GM19238 (cell line): Measurements from ENCODE around the gene SETD6.

Experiments used
- DNase-seq: peaks from one replicate; pipeline ENCODE4 v3.0.0; 2011; ENCODE audit warnings: low spot score; ENCODE audit not compliant: insufficient read length

Gene SETD6

DNA sequence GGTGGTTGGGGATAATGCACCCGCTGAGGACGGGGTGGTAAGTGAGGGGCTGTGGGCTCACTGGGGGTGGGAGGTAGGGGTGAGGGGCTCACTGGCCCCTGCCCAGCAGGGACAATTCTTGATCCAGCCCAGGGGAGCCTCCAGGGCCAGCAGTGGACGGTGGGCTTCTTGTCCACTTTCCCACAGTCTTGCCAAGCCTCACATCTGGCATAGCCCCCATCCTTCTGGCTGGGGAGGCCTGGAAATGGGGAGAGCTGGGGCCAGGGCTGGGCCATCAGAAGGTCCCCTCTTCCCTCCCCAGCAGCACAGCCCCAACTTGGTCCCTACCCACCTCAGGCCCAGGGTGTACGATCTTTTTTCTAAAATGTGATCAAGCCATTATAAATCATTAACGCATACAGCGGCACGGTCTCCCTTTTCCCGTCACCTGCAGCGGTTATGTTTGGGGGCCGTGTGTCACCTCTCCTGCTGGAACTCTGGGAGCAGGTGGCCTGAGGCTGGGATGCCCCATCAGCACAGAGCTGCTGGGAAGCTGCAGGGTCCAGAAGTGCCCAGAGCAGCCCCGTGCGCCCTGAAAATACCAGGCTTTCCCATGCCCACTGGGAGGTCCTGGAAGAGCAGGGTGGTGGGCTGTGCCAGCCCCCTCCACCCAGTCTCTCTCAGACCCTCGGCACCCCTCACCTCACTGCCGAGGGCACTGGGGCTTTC is 7.2 kb upstream of the SETD6 start:
- DNase-seq, result no peak

DNA sequence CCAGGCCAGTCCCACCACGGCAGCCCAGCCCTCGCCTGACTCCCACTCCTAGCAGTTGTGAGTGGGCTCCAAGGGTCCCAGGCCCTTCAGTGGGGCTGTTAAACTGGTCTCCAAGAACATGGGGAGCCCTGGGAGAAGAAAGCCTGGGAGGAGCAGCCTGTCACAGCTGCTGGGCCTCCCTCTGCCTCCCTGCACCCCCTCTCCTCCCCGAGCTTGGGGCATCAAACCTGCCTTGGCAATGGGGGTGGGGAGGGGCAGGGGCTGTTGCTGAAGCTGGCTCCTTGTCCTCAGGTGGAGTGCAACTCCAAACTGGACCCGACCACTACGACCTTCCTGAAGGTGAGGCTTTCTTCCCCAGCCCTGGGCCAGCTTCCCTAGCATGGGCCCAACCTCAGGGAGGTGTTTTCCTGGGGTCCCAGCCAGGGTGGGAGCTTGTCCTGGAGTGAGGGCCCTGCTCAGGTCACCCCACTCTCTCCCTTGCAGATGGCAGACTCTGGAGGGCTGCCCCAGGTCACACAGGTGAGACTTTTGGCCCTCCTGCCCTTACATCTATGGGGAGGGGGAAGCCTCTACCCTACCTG is 6.6 kb upstream of the SETD6 start:
- DNase-seq, result no peak

DNA sequence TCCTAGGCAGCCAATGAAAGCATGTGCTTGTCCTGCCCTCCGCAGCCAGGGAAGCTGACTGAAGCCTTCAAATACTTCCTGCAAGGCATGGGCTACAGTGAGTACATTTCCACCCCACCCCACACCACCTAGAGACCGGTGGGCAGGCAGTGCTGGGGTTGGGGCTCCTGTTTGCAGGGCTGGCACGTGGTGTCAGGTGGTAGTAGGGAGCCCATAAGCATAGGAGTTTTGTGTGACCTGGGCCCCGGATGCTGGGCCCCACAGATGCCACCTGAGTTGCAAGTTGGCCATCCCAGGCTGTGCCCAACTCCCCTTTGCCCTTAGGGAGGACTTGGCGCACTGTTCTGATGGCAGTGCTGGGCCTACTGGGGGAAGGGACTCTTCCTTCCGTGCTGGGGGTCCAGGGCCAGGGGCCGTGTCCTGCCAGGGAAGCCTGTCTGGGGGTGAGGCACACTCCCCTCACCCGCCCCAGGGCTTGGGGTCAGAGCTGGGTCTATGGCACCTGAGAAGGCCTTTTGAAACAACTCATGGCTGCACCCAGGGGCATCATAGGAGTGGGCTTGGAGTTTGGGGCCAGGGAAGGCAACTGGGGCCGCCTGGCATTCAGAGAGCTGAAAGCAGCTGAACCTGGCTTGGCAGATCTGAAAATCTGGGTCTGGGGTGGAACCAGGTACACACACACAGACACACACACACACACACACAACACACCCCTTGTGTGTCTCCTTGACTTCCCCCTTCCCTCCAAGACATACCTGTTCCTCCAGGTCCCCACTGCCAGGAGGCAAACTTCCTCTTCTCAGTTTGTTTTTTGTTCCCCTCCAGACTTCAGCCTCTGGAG is 5.8 kb upstream of the SETD6 start:
- no peak for DNase-seq

DNA sequence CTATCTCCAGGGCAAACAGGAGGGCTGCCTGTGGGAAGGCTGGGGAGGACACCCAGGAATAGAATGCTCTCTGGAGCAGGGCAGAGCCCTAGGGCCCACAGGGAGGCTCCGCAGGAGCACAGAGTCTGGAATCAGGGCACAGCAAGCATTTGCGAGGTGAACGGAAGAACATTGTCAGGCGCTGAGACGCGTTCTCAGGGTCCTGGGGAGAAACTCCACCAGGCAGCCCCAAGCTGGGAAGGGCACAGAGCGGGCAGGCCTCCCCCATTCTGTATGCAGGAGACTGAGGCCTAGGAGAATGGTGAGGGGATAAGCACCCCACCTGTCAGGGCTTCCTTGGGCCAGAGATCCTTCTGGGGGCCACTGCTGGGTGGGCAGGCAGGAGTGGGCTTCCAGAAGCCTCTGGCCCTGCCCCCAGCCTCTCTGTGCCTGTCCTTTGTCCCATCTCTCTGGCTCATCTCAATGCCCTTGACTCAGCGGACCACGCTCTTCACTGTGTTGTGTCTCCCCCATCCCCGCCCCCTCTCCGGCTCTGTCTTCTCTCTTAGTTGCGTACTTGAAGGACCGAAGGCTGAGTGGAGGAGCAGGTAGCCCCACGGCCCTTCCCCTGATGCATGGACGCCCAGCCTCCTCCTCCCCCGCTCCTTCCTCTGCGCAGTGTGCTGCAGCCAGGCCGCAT is 5.1 kb upstream of the SETD6 start:
- DNase-seq, result no peak

DNA sequence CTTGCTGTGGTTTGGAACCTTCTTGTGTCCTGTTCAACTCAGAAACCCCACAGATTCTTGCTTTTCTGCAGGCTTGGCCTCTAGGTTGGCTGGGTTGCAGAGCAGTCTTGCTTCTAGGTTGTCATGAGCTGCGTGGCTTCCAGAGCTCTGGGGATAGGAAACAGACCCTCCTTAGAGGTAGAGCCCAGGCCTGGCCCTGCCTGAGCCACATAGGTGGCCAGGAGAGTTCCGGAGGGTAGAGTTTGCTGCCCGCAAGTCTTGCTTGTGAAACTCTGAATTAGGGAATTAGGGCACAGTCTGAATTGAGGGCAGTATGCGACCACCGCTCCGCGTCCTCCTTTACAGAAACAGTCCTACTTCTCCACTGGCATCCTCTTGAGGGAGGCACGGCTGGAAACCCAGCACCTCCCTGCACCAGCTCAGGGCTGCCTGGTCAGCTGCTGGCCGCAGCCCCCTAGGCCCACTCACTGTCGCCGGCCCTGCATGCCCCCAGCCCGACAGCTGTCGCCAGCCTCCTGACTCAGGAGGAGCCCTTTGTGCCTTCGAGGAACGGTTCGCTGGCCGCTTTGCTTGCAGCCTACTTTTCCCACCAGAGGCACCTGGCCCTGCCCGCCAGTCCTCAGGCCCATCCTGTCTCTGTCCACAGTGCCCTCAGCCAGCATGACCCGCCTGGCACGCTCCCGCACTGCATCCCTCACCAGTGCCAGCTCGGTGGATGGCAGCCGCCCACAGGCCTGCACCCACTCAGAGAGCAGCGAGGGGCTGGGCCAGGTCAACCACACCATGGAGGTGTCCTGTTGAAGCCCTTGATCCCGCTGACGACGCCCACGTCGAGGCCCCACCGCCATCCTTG is 4.3 kb upstream of the SETD6 start:
- no peak for DNase-seq

DNA sequence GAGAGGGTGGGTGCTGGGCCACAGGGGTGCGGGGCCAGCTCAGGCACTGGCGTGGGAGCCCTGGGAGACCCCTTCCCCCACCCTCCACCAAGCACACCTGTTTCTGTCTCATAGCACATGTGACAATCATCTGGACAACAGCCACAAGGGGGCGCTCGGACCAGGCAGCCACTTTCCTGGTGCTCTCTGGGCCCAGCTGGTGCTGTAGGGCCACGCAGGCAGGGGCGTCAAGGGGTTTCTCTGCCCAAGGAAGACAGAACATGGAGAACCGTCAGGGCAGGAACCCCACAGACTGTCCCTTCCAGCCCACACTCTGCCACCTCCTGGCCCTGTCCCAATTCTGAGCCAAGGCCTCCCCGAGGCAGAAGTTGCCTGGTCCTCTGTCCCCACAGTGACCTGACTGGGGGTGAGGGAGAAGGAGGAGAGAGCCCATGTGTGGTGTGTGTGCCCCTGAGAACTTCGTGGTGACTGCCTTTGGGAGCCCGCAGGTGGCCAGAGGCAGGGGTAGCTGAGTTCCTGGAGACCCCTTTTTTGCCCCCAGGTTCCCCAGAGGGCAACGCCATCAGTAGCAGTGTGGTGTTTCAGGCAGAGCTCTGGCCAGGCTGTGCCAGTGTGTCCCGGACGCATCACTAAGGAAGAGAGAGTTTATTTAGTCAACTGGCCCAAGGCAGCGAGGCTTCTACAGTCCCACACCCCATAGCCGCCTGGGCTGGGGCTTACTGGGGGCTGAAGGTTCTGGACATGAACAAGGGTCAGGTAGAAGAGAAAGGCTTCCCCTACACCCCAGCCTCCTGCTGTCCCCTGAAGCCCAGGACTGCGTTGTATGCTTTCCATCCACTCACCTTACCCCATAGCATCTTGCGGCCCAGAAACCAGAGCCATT is 3.1 kb upstream of the SETD6 start:
- DNase-seq, result no peak

DNA sequence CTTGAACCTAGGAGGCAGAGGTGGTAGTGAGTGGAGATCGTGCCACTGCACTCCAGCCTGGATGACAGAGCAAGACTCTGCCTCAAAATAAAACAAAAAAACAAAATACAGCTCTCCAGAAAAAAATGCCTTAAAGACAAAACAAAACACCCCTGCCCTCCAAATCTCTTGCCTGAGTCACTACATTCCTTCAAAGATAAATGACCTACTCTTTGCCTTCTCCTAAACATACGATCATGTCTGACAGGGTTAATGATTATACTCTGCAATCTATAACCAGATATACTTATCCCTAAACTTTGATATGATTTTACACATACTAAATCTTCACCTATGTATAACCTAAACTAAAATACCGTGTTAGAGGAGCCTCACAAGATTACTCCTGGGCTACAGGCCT is 1.4 kb upstream of the SETD6 start:
- DNase-seq, result no peak

DNA sequence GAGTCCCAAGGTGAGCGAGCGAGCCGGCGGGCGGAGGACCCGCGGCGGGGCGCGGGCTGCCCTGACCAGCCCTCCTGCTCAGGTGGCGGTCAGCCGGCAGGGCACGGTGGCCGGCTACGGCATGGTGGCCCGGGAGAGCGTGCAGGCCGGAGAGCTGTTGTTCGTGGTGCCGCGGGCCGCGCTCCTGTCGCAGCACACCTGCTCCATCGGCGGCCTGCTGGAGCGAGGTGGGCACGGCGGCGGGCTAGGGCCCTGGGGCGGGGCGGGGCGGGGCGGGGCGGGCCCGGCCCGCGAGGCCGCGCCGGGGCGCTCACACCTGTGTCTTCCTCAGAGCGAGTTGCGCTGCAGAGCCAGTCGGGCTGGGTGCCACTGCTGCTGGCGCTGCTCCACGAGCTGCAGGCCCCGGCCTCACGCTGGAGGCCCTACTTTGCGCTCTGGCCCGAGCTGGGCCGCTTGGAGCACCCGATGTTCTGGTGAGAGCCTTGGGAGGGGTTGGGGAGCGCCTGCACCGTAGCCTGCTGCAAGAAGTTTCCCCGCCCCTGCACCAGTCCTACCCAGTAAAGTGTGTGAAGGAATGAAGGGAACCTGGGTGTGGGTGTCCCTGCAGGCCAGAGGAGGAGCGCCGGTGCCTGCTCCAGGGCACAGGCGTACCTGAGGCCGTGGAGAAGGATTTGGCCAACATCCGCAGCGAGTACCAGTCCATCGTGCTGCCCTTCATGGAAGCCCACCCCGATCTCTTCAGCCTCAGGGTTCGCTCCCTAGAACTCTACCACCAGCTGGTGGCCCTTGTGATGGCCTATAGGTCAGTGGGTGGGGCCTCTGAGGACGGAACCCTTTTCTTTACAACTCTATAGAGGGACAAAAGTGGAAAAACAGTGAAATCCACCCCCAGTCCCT is 802 bp downstream of the SETD6 start:
- DNase-seq, result no peak

DNA sequence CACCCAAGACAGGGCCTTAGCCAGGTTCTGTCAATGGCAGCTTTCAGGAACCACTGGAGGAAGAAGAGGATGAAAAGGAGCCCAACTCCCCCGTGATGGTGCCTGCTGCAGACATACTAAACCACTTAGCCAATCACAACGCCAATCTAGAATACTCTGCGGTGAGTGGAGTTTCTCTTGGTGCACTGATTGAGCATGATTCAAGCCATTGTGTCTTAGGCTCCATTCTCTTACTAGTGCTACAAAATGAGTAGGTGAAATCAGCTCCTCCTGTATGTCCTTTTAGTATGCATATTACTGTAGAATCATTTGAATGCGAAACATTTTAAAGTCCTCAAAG is 1.4 kb downstream of the SETD6 start:
- DNase-seq, result no peak

DNA sequence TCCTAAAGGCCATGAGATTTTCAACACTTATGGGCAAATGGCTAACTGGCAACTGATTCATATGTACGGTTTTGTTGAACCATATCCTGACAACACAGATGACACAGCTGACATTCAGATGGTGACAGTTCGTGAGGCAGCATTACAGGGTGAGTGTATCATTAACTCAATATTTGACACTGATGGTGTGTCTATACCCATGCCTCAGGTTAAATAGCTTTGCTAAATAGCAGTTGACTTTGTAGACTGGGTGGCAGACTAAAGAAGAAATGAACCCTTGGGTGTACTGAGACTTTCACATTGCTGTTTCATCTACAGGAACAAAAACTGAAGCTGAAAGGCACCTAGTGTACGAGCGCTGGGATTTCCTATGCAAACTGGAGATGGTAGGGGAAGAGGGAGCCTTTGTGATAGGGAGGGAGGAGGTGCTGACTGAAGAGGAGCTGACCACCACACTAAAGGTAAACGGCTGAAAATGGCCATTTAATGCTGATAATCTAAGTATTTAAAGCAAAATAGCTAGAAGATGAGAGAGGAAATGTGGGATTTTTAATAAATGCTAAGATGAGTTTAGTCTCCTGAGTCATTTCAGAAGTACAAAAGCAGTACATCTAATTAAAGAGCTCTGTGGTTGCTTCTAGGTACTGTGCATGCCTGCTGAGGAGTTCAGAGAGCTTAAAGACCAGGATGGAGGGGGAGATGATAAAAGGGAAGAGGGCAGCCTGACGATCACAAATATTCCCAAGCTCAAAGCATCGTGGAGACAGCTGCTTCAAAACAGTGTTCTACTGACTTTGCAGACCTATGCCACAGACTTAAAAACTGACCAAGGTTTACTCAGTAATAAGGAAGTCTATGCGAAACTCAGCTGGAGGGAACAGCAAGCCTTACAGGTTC is 3.0 kb downstream of the SETD6 start:
- DNase-seq, result no peak

DNA sequence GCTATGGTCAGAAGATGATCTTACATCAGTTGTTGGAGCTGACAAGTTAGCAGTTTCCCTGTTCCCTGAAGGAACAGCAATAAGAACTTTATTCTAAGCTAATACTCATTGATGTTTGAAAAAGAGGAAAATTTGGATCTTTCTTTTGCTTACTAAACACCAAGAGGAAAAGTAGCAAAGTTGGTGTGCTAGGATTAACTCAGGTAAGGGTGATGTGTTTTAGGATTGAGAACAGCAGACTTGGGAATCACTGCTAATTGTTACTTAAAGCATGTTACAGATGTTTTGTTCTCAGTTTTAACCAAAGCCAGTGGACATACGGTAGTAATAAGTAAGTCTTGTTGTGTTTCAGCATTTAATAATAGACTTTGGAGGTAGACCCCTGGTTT is 3.7 kb downstream of the SETD6 start:
- DNase-seq, result no peak

DNA sequence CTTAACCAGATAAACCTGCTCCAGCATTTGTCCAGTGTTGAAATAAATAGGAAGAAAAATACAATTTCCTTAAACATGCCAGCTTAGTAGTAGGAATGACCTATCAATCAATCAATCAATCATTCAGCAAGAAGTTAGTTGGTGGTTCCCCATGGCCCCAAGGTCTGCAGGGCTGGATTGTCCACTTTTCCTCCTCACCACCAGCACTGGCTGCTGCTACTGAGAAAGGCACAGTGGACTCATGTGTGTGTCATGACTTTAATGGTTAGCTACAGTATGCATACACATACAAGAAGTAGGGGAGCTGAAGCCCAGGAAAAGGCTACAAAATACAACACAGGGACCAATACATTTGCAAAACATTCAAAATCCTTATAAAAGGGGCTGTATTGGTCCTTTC is 4.4 kb downstream of the SETD6 start:
- DNase-seq, result no peak

DNA sequence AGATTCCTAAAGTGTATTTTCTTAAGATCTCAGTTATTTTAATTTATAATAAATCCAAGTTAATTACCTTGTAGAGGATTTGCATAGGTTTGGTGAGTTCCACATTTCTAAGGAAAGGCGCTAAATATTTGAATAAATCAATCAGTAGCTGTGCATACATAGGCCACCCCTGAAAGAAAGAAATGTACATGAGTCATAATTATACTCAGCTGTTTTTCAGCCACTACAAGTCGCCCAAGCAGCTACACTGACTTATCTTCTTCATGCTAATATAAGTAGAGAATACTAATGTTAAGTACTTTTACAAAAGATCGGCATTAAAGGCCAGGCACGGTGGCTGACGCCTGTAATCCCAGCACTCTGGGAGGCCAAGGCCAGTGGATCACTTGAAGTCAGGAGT is 14.9 kb downstream of the SETD6 start:
- DNase-seq, result no peak

DNA sequence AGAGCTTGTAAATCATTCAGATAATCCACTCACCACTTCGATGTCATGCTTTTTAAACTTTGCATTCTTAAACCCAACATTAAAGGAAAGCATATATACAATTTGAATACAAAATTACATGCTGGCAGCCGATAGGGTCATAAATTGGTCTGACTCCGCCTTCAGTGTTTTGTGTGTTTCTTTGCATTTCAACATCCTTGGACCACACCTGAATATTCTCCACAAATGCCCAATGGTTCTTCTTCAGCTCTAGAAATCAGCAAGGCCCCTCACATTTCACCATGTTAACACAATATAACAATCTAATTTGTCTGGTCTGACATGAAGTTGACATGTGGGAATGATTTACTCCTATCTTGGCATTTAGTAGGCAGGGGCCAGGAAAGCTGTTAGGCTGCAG is 17.1 kb downstream of the SETD6 start:
- no peak for DNase-seq

DNA sequence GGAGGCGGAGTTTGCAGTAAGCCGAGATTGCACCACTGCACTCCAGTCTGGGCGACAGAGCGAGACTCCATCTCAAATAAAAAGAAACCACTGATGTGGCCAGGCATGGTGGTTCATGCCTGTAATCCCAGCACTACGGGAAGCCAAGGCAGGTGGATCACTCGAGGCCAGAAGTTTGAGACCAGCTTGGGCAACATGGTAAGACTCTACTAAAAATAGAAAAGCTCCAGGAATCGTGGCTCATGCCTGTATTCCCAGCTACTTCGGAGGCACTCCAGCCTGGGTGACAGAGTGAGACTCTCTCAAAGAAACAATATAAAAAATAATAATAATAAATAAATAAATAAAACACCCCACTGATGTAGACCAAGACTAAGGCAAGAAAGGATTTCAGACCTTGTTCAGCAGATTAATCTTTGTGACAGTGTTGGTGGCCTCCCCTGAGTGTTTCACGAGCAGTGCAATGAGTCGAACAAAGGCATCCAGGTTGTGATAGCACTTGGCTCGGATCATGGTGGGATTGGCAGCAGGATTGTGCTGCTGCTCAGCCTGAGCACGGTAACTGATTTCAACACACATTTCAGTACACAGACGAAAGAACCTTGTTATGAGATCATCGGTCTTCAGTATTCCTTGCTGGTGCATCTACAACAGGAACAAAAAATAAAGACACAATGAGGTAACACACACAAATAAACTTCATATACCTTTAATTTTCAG is 18.6 kb downstream of the SETD6 start:
- DNase-seq, result no peak

DNA sequence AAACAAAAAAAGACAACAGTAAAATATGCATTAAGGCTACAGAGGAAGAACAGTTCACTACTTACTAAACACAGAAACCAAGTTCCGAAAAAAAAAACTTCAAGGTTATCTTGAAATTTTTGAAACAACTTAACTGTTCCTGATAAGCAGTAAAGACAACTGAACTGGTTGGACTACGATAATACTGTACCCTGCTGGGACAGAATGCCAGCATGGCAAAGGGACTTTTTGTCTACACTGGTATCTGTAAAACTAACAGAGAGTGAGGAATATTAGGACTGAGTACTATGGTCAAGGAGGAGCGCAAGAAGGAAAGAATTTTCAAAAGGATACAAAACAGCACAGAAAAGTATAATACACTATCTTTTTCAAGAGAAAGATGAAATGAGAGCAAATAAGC is 19.8 kb downstream of the SETD6 start:
- no peak for DNase-seq

DNA sequence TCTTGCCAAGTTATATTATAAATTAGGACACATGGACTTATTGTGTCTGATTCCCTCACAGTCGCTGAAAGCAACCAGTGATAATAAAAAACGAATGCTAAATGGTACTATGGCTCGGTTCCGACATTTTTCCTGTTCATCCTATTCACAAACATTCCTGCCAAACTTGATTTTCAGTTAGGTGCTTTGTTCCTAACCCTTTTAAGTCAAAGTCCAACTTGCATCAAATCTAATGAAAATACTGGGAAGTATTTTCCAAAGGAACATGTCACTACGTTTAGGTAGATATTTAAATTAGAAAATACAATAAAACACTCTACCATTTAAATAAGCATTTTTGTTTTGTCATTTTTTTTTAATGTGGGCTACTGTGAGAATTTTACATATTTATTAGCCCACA is 21.0 kb downstream of the SETD6 start:
- DNase-seq, result no peak
